CD4-positive, CD25-positive, alpha-beta regulatory T cell (primary cell): Measurements from ENCODE around the gene PNRC1. TPM values are rescaled to one million over a fixed set of nuclear protein-coding genes. Genes with fewer than 3 reads are reported as not detected.
"Not testable (repeated sequence)": the region's sequence is repeated elsewhere in the genome, so short reads cannot be mapped to it uniquely, and the experiment has no call there.

Source experiments
- ATAC-seq, 2 donors: fragments of 150-1000 bp; cut with Tn5 transposase; one replicate each; pipeline ENCODE4 v1.10.0; 2021; ENCODE audit warnings: low read depth in 2 of 2, moderate number of reproducible peaks in 2 of 2, moderate library complexity in 1 of 2
- DNase-seq, 3 donors: peaks; one replicate each; pipeline versions ENCODE4 v3.0.0 to v3.0.0-alpha.2; 2012 to 2022; ENCODE audit warnings: mixed read lengths in 1 of 3
- H3K27ac ChIP-seq: one replicate; pipeline ENCODE4 v1.7.0; 2013; ENCODE audit warnings: mild to moderate bottlenecking, low read length; ENCODE audit not compliant: insufficient read depth, poor library complexity, severe bottlenecking
- H3K27me3 ChIP-seq: one replicate; pipeline ENCODE4 v1.7.0; 2013; ENCODE audit warnings: low read length; ENCODE audit not compliant: control insufficient read depth, insufficient read depth
- H3K36me3 ChIP-seq: one replicate; pipeline ENCODE4 v1.7.0; 2013; ENCODE audit warnings: mild to moderate bottlenecking, low read length, moderate library complexity; ENCODE audit not compliant: control insufficient read depth, insufficient read depth
- H3K4me1 ChIP-seq: 2 replicates; pipeline ENCODE4 v1.7.0; 2013; ENCODE audit warnings: mild to moderate bottlenecking, low read length; ENCODE audit not compliant: insufficient read depth, control insufficient read depth, poor library complexity, severe bottlenecking
- H3K4me3 ChIP-seq: one replicate; pipeline ENCODE4 v1.7.0; 2013; ENCODE audit warnings: low read depth, mild to moderate bottlenecking, low read length, moderate library complexity
- H3K9me3 ChIP-seq, 2 experiments: 1 replicate in 1 of 2; 2 replicates in 1 of 2; pipeline ENCODE4 v1.7.0; 2013; ENCODE audit warnings: low read length in 2 of 2, mild to moderate bottlenecking in 1 of 2, moderate library complexity in 1 of 2; ENCODE audit not compliant: control insufficient read depth in 2 of 2
- H3K27ac Mint-ChIP-seq, 3 donors: one replicate each; pipeline ENCODE4 v1.8.0; 2020 to 2022; ENCODE audit warnings: mild to moderate bottlenecking in 3 of 3, mixed read lengths in 3 of 3, moderate library complexity in 2 of 3
- H3K27me3 Mint-ChIP-seq: one replicate; pipeline ENCODE4 v1.8.0; 2022; ENCODE audit warnings: mild to moderate bottlenecking, mixed read lengths
- H3K36me3 Mint-ChIP-seq: one replicate; pipeline ENCODE4 v1.8.0; 2020; ENCODE audit warnings: mixed read lengths
- H3K4me1 Mint-ChIP-seq, 4 donors: one replicate each; pipeline ENCODE4 v1.8.0; 2020 to 2022; ENCODE audit warnings: mixed read lengths in 4 of 4, mild to moderate bottlenecking in 1 of 4
- H3K4me3 Mint-ChIP-seq, 4 donors: one replicate each; pipeline ENCODE4 v1.8.0; 2020 to 2022; ENCODE audit warnings: mild to moderate bottlenecking in 4 of 4, mixed read lengths in 4 of 4, moderate library complexity in 3 of 4
- H3K9me3 Mint-ChIP-seq, 7 donors: one replicate each; pipeline ENCODE4 v1.8.0; 2020 to 2022; ENCODE audit warnings: mixed read lengths in 7 of 7, mild to moderate bottlenecking in 3 of 7, moderate library complexity in 2 of 7
- polyA plus RNA-seq, 4 donors: library from polyadenylated mRNA; unstranded; fragments of 300-500 nt; fragmentation: Illumina TruSeq; gene quantifications; one replicate each; pipeline ENCODE4 v1.2.3, GENCODE V29; 2021
- total RNA-seq: library from RNA; stranded (reverse); gene quantifications from one replicate; pipeline ENCODE4 v1.2.3, GENCODE V29; 2022

PNRC1 gene
- total and polyA plus RNA-seq, 5 donors from 2014 or later, result 357 to 734 (median 483) TPM

GRCh38 chr6:89128256-89128671 lies 47.7 kb downstream of the PNRC1 start:
- H3K9me3 Mint-ChIP-seq, H3K9me3 ChIP-seq, H3K4me1 Mint-ChIP-seq, H3K4me3 Mint-ChIP-seq, H3K36me3 ChIP-seq, H3K4me3 ChIP-seq, ATAC-seq, H3K27me3 ChIP-seq, H3K27me3 Mint-ChIP-seq, DNase-seq, H3K27ac Mint-ChIP-seq, H3K27ac ChIP-seq, H3K4me1 ChIP-seq: not testable (repeated sequence)
- H3K36me3 Mint-ChIP-seq, result peaks cover 14% of the 10 kb centered on the region

- no peak overlapping the region for H3K4me3 ChIP-seq
- Mint-ChIP-seq H3K27ac (no peak overlapping the region), H3K4me1 (no peaks in the 10 kb centered on the region), H3K4me3 (no peak overlapping the region), H3K27me3 (no peaks in the 10 kb centered on the region), H3K36me3 (peaks cover 14% of the 10 kb centered on the region), H3K9me3 (peaks cover 0 to 7% (median 2%) of the 10 kb centered on the region in 7 donors)
- no peaks in the 10 kb centered on the region for H3K27me3 ChIP-seq
- no peaks in the 10 kb centered on the region for H3K4me1 ChIP-seq
- ATAC-seq (no peak), DNase-seq (no peak)
- H3K27ac ChIP-seq, result no peak overlapping the region
- H3K36me3 ChIP-seq, result no peaks in the 10 kb centered on the region
- H3K9me3 ChIP-seq, result no peaks in the 10 kb centered on the region
Measured at GRCh38 chr6:89131599-89131998, 51.0 kb downstream of the PNRC1 start.

- Mint-ChIP-seq H3K4me3 (no peak overlapping the region), H3K27me3 (no peaks in the 10 kb centered on the region), H3K9me3 (peaks cover 0 to 7% (median 2%) of the 10 kb centered on the region in 7 donors), H3K36me3 (peaks cover 14% of the 10 kb centered on the region), H3K27ac (no peak overlapping the region), H3K4me1 (no peaks in the 10 kb centered on the region)
- no peaks in the 10 kb centered on the region for H3K27me3 ChIP-seq
- ATAC-seq, result no peak
- H3K9me3 ChIP-seq, result no peaks in the 10 kb centered on the region
- no peaks in the 10 kb centered on the region for H3K36me3 ChIP-seq
- DNase-seq, result no peak
- H3K4me1 ChIP-seq, result no peaks in the 10 kb centered on the region
- no peak overlapping the region for H3K27ac ChIP-seq
- no peak overlapping the region for H3K4me3 ChIP-seq
Measured at GRCh38 chr6:89132057-89132456, 51.5 kb downstream of the PNRC1 start.

GRCh38 chr6:89133981-89134380 lies 53.4 kb downstream of the PNRC1 start:
- Mint-ChIP-seq H3K4me1 (no peaks in the 10 kb centered on the region), H3K9me3 (no peaks in the 10 kb centered on the region), H3K4me3 (no peak overlapping the region), H3K36me3 (peaks cover 7% of the 10 kb centered on the region), H3K27me3 (no peaks in the 10 kb centered on the region), H3K27ac (no peak overlapping the region)
- Histone ChIP-seq H3K27me3 (no peaks in the 10 kb centered on the region), H3K4me3 (no peak overlapping the region), H3K36me3 (no peaks in the 10 kb centered on the region), H3K9me3 (no peaks in the 10 kb centered on the region), H3K27ac (no peak overlapping the region), H3K4me1 (no peaks in the 10 kb centered on the region)
- DNase-seq, result no peak
- ATAC-seq, result no peak

GRCh38 chr6:89134723-89135122 lies 54.2 kb downstream of the PNRC1 start:
- ATAC-seq, result no peak
- no peak overlapping the region for H3K4me3 Mint-ChIP-seq

More at GRCh38 chr6:89134723-89135122, 54.2 kb downstream of the PNRC1 start:
- no peak overlapping the region for H3K4me3 ChIP-seq
- H3K36me3 Mint-ChIP-seq, result peaks cover 6% of the 10 kb centered on the region
- no peaks in the 10 kb centered on the region for H3K4me1 ChIP-seq
- H3K36me3 ChIP-seq, result no peaks in the 10 kb centered on the region
- no peaks in the 10 kb centered on the region for H3K4me1 Mint-ChIP-seq
- H3K9me3 ChIP-seq, result no peaks in the 10 kb centered on the region
- H3K9me3 Mint-ChIP-seq, result no peaks in the 10 kb centered on the region
- no peak overlapping the region for H3K27ac ChIP-seq
- H3K27ac Mint-ChIP-seq, result no peak overlapping the region
- no peaks in the 10 kb centered on the region for H3K27me3 Mint-ChIP-seq
- H3K27me3 ChIP-seq, result no peaks in the 10 kb centered on the region
- no peak for DNase-seq

Other genes starting within 250 kb of the PNRC1 start
- 22.0 TPM for gene RNGTT, start 117.1 kb upstream of the PNRC1 start, total RNA-seq
- gene RNGTT, start 117.1 kb upstream of the PNRC1 start, polyA plus RNA-seq, result 10 to 100 TPM; 14.8 to 22.5 (median 19.2) TPM
- gene SRSF12, start 37.3 kb downstream of the PNRC1 start, total RNA-seq, result not detected
- under 1 TPM in 3 of 4 donors, not detected in 1; 0.06 to 0.28 (median 0.20) TPM for gene SRSF12, start 37.3 kb downstream of the PNRC1 start, polyA plus RNA-seq
- gene PM20D2, start 65.3 kb downstream of the PNRC1 start, total RNA-seq, result 3.6 TPM
- 1 to 10 TPM; 2.1 to 6.7 (median 4.7) TPM for gene PM20D2, start 65.3 kb downstream of the PNRC1 start, polyA plus RNA-seq
- not detected for gene GABRR1, start 136.6 kb downstream of the PNRC1 start, total RNA-seq
- not detected for gene GABRR1, start 136.6 kb downstream of the PNRC1 start, polyA plus RNA-seq
- gene GABRR2, start 234.5 kb downstream of the PNRC1 start, total RNA-seq, result 1.9 TPM
- not detected for gene GABRR2, start 234.5 kb downstream of the PNRC1 start, polyA plus RNA-seq